HG03097 (cell line): ENCODE measurements around the gene CTNNAL1.
"Not testable (repeated sequence)": the region's sequence is repeated elsewhere in the genome, so short reads cannot be mapped to it uniquely, and the experiment has no call there.

ENCODE experiments used
- ATAC-seq: cut with Tn5 transposase; IDR thresholded peaks from one replicate; pipeline ENCODE4 v1.9.1; 2021; ENCODE audit not compliant: unreplicated experiment, low FRiP score

CTNNAL1 gene

DNA sequence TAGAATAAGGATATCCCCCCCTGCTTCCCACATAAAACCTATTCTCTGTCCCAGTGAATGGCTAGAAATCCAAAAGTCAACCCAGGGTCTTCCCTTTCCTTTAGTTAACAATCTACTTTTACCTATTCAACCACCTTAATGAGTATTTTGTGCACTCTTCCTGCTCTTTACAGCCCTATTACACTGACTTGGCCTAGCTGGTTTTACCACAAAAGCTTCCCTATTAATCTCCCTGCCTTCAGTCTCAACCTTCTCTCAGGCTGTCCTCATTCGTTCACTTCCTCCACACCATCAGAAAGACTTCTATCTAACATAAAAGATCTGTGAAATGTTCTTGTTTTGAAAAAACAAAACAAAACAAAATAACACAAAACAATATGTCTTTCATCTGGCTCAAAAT, 16.2 kb downstream of the CTNNAL1 start:
- ATAC-seq = no peak

DNA sequence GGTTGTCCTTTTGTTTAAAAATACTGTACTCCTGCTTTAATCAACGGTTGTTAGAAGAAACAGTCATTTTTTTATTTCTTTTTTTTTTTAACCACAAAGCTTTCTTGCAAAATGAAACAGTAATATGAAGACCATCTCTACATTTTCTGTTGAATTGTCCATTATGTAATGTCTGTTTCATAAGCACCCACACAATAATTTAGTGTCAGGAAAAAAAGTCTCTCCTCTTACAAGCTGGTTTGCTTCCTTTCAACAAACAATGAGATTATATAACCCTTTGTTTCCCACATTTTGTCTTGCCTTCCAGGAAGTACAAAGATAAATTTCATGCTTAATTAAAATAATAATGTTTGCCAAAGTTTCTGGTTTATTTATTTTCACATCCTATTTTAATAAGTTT, 16.7 kb downstream of the CTNNAL1 start:
- ATAC-seq = no peak

DNA sequence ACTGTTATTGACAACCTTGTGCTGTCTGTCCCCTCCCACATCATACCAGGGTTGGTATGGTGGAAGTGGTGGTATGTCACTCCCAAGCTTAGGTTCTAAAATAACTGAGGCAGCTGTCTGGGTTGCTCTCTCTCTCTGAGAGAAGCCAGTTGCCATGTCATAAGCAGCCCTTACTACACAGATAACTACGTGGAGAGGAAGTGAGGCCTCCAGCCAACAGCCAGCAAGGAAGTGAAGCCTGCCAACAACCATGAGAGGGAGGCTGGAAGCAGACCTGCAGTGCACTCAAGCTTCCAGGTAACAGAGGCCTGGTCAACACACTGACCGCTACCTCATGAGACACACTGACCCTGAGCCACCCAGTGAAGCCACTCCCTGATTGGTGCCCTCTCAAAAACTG, 18.6 kb downstream of the CTNNAL1 start:
- peak; percentile 62 for ATAC-seq

GRCh38 chr9:108991479-108991878, 21.8 kb downstream of the CTNNAL1 start:
- ATAC-seq = no peak

DNA sequence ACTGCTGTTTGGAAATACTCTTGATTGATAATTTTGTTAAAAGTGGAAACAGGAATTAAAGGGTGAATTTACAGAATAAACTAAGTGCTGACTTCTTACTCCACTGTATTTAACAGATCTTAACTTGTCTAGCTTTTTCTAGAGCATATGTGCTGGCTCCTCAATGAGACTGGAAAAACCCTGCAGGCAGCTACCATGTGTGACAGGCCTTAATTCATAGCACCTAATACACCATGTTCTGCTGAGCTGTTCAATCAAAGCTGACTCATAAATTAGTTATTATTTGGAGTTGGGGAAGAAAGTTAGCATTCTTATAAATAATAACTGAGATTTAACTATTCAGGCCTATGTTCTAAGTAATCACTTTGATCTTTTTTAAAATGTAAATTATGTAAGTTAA, 29.4 kb downstream of the CTNNAL1 start:
- no peak for ATAC-seq

- ATAC-seq = no peak
Observed at GRCh38 chr9:108980893-108981292, 32.4 kb downstream of the CTNNAL1 start.

DNA sequence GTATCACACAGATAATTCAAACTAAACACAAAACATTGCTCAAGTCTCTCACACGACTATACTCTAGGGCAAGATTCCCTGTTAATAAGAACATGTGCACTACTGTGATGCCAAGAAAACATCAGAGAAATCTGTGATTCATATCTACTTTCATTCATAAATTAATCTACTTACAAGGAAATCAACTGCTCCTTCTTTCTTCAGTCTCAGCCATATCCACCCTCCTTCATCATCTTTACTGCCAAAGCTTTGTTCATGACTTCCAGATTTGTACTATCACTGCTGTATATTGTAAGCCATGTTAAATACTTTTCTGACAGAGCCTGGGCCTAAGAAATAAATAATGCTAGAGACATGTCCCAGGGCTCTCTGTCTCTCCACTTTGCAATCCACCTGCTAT, 35.1 kb downstream of the CTNNAL1 start:
- ATAC-seq = no peak

- ATAC-seq = no peak
Observed at GRCh38 chr9:108973895-108974294, 39.4 kb downstream of the CTNNAL1 start.

DNA sequence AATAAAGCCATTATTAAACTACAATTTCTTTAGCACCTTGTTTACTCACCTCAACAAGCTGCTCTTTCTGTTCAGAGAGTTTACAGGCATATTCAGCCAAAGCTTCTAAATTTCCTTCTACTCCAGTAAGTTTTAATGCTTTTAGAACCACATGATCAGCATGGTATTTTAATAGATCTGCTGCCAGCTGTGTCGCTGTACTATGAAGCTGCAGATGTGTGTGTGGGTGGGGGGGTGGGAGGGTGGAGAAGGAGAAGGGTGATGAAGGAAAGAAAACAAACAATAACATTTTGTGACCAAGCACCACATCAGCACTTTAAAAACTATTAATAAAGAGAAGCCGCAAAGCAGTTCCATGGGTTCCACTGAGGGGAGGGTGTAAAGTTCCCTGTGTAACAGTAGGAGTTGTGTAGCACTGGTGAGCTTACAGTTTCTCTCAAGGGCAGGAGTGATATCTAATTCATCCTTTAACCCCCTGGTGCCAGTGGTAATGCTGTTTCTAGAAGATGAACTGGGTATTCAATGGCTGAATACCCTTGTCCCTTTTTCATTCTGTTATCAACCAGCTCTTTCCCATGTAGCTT, 40.6 kb downstream of the CTNNAL1 start:
- no peak for ATAC-seq

DNA sequence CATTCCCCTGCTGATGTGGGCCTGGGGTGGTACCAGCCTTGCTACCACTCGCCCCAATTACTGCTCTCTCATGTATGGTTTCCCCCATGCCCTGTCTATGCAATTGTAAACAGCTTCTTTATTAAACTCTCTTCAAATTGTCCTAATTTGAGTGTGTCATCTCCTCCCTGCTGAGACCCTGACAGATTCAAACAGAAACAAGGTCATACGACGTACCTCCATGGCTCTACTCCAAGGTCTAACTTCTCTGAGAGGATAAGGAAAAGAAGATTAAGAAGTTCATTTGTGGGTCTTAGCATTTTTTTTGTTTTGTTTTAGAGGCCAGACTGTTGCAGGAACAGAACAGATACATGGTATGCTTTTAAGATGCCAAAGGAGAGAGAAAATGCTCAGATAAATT, 41.1 kb downstream of the CTNNAL1 start:
- no peak for ATAC-seq

DNA sequence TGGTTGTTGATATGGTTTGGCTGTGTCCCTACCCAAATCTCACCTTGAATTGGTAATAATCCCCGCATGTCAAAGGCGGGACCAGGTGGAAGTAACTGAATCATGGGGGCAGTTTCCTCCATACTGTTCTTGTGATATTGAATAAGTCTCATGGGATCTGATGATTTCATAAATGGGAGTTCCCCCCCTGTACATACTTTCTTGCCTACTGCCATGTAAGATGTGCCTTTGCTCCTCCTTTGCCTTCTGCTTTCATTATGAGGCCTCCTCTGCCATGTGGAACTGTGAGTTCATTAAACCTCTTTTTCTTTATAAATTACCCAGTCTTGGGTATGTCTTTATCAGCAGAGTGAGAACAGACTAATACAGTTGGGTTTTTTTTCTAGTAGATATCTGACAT, 41.9 kb downstream of the CTNNAL1 start:
- ATAC-seq = not testable (repeated sequence)

- no peak for ATAC-seq
Observed at GRCh38 chr9:108967916-108968315, 45.4 kb downstream of the CTNNAL1 start.

DNA sequence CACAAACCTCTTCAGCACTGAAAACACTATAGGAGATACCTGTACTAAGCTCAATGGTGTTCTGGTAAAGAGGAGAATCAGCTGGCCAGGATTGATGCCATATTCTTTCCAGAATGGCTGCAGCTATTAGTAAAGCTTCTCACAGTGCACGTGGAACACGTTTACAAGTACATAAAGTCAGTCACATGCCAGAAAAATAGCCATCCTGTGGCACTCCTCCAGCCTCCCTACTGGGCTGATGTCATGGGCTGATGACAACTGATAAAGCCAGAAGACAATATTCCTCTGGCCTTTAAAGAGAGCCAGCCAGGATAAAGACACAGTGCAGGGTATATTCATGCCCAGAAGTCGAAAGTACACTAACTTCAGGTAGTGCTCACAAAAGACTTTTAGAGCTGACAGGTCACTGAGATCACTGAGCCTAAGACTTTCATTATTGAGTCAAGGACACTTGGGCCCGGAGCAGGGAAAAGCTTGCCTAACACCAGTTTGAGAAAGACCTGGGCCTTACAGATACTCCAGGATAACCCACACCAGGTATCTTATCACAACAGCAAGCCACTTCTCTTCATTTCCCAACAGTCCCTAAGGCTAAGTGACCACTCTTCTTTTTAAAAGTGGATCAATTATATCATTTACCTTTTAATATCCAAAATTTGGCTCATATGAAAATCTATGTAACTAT, 49.7 kb downstream of the CTNNAL1 start:
- no peak for ATAC-seq

DNA sequence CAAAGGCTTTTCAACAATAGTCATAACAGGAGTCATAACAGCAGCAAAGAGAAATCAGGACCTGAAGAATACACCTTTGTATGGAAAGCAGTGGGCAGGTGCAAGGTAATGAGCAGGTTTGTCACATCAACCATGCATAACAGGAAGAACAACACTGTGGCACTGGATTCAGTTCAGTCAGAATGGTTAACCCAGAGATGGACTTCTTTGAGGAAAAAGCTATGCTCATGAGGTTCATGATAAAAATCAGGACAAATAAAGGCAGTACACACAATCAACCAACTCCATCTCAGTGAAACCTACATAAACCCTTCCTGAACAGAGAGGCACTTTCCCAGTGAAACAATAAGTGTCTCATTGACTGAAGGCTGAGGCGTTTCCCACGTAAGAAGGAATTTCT, 52.1 kb downstream of the CTNNAL1 start:
- no peak for ATAC-seq

DNA sequence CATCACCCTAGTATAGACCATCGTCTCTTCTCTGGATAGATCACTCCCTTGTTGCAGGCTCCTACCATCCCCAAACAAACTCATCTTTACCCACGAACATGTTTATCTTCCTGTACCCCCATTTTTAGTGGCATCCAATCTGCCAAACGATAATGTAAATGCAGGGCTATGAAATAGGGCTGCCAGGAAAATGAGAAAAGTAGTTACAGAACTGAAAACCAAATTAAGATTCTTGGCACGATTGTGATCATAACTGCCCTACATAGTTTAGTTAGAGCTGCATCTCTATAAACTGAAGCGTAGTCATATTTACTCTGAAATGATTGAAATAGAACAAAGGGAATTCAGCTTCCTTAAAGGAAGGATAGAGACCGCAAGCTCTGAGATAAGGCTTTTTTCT, 53.0 kb downstream of the CTNNAL1 start:
- no peak for ATAC-seq

- ATAC-seq = no peak
Observed at GRCh38 chr9:108956631-108957026, 56.7 kb downstream of the CTNNAL1 start.

DNA sequence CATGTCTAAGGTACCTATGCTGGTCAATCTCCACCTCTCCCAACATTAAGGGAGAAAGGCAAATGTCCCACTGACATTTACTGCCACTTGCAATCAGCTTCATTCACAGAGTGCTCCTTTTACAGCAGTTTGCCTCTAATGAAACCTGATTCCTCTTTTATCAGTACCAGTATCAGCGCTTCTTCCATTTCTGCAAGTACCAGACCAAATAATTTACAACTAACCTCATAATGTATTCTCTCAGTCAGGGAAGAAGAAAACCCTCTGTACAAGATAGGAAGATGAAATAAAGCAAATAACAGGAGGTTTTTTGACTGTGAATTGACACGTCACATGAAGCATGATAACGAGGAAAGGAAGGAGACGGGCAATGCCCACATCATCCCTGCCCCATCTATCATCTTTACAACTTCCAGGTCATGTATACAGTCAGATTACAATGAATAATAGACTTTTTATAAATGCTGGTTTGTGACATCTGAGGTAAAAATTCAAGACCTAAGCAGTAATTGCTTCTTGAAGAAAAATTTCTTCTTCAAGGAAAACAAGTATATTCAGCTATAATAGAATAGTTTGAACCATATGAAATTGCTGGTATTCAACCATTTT, 57.2 kb downstream of the CTNNAL1 start:
- no peak for ATAC-seq

- ATAC-seq = no peak
Observed at GRCh38 chr9:108953983-108954574, 59.2 kb downstream of the CTNNAL1 start.

DNA sequence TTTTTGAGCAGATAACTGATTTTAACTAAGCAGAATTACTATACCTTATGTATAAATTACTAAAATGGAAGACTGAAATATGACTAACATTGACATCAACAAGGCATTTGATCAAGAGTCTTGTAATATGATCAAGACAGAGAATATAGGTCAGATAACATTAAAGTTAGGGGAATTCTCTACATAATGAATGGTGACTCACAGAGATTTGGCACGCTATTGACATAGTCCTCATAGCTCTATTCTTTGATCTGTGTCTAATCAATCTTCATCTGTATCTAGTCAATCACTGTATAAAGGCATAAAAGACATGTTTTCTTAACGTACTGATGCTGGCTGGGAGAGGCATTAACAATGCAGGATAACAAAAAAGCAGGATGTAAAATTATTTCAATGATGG, 61.7 kb downstream of the CTNNAL1 start:
- no peak for ATAC-seq

DNA sequence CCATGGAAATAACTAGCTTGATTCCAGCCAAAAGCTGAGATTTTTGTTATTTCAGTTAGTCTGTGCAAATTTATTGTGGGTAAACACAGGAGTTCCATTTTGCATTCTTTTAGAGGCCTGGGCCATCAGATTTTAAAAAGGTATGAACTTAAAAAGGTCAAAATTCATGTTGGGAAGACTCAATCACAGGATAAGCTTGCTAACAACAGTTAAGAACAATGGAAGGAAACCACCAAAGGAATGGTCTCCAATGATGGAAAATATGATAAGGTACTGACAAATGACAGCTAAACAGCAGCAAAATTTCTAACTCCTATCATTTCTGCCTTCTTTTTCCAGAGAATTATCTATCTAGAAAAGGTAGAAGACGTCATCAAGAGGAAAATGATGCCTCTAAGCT, 63.1 kb downstream of the CTNNAL1 start:
- no peak for ATAC-seq

DNA sequence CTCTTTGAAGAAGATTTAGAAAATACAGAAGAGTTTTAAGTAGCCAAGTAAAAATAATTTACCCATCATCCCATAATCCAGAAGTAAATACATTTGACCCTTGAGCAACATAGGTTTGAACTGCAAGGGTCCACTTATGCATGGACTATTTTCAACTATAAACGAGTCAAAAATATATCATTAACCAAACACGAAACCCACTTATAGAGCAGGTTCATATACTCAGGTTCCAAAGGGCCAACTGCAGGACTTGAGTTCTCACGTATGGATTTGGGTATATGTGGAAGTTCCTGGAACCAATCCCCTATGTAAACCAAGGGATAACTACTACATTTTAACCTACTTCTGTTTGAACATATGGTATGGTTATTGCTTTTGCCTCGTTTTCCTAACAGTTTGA, 73.3 kb downstream of the CTNNAL1 start:
- no peak for ATAC-seq
